Fibroblast of gingiva (primary cell): Measurements from ENCODE around the gene CLIP3.
"Not testable (repeated sequence)": the region's sequence is repeated elsewhere in the genome, so short reads cannot be mapped to it uniquely, and the experiment has no call there.

Experiments used
- DNase-seq: peaks from one replicate; pipeline ENCODE4 v3.0.0-alpha.2; 2011; ENCODE audit warnings: low read depth

The CLIP3 gene, protein sequence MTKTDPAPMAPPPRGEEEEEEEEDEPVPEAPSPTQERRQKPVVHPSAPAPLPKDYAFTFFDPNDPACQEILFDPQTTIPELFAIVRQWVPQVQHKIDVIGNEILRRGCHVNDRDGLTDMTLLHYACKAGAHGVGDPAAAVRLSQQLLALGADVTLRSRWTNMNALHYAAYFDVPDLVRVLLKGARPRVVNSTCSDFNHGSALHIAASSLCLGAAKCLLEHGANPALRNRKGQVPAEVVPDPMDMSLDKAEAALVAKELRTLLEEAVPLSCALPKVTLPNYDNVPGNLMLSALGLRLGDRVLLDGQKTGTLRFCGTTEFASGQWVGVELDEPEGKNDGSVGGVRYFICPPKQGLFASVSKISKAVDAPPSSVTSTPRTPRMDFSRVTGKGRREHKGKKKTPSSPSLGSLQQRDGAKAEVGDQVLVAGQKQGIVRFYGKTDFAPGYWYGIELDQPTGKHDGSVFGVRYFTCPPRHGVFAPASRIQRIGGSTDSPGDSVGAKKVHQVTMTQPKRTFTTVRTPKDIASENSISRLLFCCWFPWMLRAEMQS

DNA sequence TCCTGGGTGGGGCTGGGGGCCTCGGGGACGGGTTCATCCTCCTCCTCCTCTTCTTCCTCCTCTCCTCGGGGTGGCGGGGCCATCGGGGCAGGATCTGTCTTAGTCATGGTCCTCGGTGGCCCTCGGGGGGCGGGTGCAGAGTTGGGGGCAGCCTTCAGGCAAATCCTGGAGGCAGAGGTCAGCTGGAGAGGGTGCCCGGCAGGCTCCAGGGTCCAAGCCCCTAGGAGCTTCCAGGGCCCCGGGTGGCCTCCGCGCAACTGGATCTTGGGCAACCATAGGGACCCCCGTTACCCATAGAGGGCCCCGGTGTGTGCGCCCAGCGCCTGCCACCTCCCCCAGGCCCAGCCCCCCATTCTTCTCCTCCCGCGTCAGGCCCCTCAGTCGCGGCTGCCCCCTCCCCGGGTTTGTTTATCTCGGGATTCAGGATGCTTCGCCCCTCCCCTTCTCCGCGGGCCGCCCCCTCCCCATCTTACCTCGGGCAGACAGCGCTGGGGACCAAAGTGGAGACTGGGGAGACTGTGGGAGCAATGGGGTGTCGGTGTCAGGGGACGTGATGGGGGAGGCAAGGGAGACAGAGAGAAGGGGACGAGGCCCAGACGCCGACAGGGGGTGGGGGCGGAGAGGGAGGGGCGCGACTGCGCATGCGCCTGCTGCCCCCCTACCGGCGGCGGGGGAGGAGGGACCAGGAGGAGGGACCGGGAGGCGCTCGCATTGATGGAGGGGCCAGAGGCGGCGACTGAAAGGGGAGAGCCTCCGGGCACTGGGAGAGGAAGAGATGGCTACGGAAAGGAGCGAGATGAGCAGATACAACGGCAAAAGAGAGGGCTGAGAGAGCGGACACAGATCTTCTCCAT lies at the start of gene CLIP3:
Gene CLIP3 (minus strand): TSS at position 623 of the 854 bp plus-strand sequence. CDS start 516 bp downstream, at position 107.
- DNase-seq, result peak; percentile 72

DNA sequence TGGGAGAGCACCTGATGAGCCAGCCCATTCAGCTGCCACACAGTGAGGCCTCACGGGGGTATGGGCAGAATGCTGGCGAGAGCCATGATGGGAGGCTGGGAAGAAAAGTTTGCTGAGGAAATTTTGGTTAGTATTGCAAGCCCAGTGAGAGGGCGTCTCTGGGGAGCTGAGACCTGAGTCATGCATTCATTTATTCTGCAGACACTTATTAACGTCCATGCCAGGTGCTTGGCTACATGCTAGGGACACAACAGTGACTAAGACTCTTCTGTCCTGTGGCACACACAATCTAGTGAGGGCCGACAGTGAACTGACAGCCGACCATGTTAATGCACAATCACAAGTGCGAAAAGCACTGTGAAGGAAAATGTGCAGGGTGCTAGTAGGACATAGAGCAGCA lies 49.2 kb upstream of the CLIP3 start:
- peak; percentile 10 for DNase-seq

DNA sequence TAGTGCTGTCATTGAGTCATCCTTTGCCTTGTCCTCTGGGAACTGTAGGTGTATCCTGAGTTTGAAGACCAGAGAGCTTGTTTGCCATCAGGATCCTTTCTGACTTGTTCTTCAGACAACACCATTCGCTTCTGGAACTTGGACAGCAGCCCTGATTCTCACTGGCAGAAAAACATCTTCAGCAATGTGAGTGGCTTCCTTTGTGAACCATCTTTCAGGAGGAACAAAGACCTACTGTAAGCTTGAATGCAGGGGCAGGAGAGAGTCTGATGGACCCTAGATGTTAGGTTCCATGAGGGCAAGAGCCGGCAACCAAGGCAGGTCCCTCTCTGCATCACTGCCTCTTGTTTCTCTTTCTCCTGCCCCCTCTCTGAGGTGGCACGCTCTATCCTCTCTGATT lies 48.7 kb upstream of the CLIP3 start:
- DNase-seq, result no peak

DNA sequence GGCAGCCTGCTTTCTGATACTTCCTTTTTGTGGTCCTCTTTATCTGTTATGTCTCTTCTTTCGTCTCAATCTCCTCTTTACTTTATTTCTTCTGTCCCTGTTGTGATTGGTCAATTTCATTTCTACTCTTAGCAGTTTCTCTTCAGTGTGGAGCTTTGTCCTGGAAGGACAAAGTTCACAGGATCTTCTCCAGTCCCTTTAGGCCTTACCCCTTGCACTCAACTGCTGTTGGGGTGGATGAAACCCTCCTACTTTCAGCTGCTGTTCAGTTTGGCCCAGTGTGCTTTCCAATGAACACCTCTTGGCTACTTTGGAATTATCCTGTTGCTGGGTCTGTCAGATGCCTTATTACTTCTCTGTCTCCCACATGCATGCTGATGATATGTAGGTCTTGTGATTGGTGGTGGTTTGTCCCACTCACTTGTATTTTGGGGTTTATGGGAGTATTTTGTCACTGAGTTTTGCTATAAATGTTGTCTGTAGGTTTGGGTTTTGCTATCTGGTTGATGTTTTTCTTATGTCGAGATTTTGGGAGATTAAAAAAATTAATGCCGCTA lies 46.8 kb upstream of the CLIP3 start:
- DNase-seq, result no peak

DNA sequence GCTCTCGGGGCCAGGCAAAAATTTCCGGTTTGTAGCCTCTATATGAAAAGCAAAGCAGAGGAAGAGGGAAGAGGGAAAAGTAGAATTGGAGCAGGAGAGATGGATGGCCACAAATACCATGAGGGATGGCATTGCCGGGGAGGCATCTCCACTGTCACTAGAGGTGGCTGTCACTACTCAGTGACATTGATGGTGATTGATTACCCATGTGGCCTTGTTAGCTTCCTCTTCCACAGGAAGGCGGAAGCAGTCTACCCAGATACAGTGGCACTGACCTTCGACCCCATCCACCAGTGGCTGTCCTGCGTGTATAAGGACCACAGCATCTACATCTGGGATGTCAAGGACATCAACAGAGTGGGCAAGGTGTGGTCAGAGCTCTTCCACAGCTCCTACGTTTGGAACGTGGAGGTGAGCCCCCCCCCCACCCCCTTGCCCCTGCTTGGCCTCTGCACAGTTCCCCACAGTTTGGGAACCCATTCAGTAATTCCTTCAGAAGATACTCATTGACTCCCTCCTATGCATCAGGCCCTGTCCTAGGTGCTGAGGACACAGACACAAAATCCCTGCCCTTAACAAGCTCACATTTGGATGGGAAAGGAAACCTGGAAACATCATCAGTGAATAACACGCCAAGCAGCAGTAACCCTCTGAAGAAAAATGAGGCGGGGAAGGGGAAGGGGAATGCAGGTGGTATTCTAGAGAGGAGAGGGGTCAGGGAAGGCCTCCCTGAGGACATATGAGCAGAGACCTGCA lies 40.6 kb upstream of the CLIP3 start:
- DNase-seq, result no peak

DNA sequence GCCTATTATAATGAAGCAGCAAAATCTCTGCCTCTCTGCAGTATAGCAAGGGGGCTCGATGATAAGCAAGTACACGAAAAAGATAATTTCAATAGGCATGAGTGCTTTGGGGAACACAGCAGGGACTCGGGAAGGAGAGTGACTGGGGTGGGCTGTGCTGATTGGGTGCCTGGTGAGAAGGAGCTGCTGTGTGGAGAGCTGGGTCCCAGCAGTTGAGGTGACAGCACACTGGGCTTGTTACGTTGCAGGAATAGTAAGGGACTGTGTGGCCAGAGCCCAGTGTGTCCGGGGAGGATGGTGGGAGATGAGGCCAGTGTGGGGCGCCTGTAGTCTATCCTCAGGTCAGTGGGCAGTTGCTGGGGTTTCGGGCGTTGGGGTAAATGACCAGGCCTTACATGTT lies 39.4 kb upstream of the CLIP3 start:
- DNase-seq, result no peak

DNA sequence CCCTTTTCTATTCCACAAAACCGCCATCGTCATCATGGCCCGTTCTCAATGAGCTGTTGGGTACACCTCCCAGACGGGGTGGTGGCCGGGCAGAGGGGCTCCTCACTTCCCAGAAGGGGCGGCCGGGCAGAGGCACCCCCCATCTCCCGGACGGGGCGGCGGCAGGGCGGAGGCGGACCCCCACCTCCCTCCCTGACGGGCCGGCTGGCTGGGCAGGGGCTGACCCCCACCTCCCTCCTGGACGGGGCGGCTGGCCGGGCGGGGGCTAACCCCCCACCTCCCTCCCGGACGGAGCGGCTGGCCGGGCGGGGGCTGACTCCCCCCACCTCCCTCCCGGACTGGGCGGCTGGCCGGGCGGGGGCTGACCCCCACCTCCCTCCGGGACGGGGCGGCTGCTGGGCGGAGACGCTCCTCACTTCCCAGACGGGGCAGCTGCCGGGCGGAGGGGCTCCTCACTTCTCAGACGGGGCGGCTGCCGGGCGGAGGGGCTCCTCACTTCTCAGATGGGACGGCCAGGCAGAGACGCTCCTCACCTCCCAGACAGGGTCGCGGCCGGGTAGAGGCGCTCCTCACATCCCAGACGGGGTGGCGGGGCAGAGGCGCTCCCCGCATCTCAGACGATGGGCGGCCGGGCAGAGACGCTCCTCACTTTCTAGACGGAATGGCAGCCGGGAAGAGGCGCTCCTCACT lies 36.3 kb upstream of the CLIP3 start:
- DNase-seq, result not testable (repeated sequence)

DNA sequence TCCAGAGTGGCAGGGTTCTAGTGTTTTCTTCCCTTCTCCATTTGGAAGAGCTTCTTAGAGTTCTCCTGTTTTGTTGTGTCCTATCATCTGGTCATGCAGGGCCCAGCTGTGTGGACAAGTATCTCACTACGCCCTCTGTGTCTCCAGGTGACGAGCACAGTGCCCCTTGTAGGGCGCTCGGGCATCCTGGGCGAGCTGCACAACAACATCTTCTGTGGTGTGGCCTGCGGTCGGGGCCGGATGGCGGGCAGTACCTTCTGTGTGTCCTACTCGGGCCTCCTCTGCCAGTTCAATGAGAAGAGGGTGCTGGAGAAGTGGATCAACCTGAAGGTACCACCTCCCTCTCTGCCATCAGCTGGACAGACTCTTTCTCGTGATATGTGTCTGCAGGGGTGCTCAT lies 35.0 kb upstream of the CLIP3 start:
- no peak for DNase-seq

DNA sequence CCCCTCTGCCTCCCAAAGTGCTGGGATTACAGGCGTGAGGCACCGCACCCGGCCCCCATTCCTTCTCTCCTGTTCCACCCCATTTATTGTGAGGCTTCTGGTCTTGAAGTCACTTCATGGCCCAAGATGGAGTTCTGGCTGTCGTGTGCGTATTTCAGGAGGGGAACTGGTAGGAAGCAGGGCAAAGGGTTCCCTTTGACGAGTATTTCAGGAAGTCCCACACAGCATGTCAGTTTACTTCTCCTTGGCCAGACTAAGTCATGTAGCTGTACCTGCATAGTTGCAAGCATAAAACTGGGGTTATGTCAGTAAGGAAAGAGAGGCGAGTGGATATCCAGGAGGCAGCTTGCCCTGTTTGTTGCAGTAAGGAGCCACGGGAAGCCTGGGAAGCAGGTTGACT lies 32.2 kb upstream of the CLIP3 start:
- no peak for DNase-seq

DNA sequence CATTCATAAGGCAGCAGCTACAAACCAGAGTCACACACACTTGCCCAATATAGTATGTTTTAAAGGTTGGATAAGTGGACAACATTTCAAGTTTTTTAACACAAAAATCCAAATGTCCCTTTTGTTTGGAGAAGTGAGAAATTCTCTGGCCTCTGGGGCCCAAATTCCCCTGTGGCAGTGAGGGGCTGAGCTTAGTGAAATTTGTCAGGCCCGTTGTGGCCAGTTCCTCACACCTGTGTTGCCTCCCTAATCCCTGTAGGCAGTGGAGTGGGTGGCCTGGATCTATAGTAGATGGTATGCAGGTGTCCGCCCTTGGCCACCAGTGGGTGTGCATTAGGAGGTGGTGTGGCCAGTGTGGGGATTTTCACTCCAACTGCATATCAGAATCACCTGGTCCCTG lies 28.7 kb upstream of the CLIP3 start:
- DNase-seq, result no peak

DNA sequence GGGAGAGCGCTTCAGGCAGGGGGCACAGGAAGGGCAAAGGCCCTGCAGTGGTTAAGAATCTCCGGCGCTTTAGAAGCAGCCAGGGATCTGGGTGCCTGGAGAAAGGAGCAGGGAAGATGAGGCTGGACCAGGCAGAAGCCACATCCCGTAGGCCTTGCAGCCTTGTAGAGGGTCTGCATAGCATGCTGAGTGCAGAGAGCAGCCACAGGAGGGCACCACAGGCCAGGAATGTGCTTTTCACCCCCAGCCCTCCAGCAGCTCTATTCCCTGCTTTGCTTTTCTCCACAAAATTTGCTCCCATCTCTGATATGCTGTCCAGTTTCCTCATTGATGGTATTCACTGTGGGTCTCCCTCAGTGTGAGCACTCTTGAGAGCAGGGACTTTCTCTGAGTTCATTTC lies 27.8 kb upstream of the CLIP3 start:
- DNase-seq, result peak; percentile 43

DNA sequence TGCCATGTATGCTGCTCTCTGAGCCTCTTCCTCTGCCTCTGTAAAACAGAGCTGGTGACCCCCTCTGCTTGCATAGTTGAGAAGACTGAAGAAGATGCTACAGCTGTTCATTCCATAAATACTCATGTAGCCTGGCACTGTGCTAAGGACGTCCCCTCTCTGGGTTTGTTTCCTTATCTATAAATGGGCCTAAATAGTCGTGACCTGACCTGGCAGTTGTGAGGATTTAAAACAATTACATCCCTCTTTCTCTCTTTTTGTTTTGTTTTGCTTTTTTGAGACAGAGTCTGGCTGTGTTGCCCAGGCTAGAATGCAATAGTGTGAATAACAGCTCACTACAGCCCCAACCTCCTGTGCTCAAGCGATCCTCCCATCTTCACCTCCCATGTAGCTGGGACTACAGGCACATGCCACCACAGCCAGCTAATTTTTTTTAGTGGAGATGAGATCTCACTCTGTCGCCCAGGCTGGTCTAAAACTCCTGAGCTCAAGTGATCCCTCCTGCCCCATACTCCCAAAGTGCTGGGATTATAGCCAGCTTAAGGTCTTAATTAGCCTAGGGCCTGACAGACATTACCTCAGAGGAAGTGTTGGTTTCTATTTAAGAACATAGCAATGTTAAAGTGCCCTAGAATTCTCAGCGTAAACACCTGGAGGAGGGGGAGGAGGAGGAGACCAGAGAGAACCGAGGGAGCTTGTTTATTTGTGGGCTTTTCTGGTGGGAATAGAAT lies 26.7 kb upstream of the CLIP3 start:
- no peak for DNase-seq

DNA sequence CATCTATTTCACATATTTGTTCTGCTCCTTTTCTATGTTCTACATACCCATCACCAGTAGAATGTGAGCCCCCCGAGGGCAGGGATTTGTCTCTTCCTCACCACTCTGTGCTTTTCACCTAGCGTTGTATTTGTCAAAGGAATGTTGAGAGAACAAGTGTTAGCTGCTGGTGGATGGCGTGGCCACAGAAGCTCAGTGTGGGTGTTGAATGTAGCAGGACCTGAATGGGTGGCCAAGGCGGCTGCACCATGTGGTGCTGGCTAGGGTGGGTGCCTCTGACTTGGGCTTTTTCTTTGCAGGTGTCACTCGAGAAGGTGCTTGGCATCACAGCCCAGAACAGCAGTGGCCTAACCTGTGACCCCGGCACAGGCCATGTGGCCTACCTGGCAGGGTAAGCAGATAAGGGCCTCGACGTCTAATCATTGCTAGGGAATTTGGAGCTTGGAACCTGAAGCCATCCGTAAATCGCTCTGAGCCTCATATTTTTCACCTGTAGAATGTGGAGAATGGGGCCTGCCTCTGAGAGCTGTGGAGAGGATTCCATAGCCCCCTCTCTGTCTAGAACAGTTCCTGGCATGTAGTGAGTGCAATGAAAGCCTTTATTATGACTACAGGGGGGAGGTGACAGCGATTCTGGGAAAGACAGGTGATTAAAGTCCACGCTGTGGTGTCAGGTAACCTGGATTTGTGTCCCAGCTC lies 26.0 kb upstream of the CLIP3 start:
- no peak for DNase-seq

DNA sequence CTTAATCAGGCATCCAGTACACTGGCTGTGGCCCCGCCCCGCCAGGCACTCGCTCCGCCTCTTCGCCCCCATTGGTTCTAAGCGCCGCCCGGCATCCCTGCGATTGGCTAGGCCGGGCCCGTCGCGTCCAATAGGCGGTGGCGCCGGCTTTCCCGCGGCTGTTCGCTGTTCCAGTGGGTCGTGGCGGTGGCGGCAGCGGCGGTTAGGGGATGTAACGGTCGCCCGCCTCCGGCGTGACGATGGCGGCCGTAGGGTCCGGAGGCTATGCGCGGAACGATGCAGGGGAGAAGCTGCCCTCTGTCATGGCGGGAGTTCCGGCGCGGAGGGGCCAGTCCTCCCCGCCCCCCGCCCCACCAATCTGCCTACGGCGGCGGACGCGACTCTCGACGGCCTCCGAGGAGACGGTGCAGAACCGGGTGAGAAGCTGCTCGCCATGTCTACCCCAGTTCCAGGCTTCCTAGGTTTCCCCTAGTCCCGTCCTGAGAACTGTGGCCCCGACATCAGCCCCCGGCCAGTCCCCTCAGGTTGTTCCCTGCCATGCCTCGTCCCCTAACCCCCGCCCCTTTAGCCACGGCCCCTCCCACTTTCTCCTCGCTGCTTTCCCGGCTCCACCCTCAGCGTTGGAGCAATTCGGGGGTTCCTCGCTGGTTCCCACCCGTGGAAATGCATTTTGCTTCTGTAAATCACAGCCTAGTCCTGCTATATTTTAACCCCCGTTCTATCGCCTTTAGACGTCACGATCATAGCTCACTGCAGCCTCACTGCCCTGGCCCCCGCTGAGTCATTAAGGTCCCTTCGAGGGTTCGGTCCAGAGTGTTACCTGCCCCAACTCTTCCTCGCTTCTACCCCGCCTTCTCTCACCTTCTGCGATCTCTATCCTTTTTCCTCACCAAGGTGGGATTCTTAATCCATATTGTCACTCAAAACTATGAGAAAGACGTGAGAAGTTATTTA lies 22.3 kb upstream of the CLIP3 start, which contains the start of gene WDR62:
Gene WDR62 (plus strand): TSS at position 165 of the 954 bp plus-strand sequence. CDS start 75 bp downstream, at position 240.
- peak; percentile 89 for DNase-seq

DNA sequence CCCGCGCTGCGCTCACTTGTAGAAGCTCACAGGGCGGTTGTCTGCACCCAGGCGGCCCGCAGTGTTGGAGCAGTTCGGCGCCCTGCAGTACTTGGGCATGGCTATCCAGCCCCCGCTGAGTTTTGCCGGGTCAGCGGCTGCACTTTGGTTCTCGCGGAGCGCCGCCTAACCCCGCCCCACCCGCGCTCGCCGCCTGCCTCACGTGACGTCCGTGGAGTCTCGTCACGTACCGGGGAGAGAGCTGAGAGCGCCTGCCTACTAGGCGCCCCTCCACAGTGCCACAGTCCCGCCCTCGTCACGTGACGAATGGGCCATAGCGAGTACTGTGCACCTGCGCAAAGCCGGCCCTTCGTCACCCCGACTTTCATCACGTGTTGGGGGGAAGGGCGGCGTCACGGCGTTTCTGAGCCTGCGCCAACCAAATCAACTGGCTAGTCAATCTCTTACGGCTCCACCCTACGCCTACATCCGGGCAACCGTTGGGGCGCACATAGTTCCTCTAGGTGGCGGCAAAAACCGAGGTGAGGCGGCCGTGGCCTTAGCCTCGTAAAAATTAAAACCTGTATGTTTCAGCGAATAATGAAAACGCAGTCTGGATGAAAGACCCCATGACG lies 21.6 kb upstream of the CLIP3 start, which contains the start of gene THAP8:
Gene THAP8 (minus strand): TSS at position 167 of the 614 bp plus-strand sequence. CDS start 68 bp downstream, at position 99.
- peak; percentile 99 for DNase-seq

DNA sequence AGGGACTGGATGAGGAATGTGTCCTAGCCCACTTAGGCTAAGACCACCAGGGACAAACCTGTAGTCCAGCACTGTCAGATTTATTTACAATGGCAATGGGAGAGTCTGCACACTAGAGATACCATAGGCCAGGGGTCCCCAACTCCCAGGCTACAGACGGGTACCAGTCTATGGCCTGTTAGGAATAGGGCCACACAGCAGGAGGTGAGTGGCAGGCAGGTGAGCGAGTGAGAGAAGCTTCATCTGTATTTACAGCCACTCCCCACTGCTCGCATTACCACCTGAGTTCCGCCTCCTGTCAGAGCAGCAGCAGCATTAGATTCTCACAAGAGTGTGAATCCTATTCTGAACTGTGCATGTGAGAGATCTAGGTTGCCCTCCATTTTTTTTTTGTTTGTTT lies 19.0 kb upstream of the CLIP3 start:
- no peak for DNase-seq

DNA sequence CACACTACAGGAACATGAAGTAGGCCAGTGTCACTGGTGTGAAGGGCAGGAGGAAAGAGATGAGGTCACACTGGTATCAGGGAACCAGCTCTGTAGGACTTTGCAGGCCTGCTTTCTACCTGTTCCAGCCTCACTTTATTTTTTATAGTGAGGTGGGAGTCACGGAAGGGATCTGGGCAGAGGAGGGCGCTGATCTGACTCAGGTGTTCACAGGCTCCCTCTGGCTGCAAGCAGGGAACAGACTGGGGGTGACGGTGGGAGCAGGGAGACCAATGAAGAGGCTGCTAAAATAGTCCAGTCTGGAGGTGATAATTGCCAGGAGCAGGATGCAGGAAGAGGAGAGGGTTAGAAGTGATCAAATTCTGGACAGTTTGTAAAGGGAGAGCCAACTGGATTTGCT lies 18.6 kb upstream of the CLIP3 start:
- no peak for DNase-seq
